Panc1 (cell line): ENCODE data around the gene TANK.

Source experiments
- TF ChIP-seq, protein P1 (sequence below): fragments of 450-650 bp; IDR thresholded peaks from 2 replicates; pipeline ENCODE4 v1.5.1; 2017; ENCODE audit warnings: mild to moderate bottlenecking
- TF ChIP-seq, protein P2 (sequence below), 2 experiments: IDR thresholded peaks; 2 replicates each; pipeline ENCODE4 v1.6.1; 2011 to 2012; ENCODE audit warnings: low read depth in 2 of 2, control low read depth in 1 of 2, low read length in 1 of 2, mild to moderate bottlenecking in 1 of 2, moderate library complexity in 1 of 2; ENCODE audit not compliant: insufficient read depth in 1 of 2

DNA sequence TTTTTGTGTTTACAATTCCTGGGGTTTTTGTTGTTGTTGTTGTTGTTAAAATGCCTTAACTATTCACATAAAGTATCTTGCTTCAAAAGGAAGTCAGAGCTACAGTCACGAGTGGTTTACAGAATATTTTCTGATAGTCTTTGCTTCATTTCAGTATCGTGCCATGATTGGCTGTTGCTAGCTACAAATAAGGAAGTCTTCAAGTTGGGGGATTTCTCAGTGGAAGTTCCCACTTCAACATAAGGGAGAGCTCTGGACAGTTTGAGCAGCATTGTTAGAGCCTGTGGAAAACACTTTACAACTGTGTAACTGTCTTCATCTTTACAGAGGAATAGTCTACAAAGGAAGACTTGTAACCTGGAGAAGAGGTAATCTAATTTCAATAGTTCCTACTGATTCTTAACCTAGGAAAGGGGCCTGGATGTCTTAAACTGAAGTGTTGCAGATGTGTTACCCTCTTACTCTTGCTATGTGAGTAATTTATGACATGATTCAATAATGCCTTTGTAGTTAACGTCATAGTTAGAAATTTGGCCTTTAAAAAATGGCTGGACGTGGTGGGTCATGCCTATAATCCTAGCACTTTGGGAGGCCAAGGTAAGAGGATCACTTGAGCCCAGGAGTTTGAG is 23.4 kb upstream of the TANK start:
- TF ChIP-seq, protein P1, sequence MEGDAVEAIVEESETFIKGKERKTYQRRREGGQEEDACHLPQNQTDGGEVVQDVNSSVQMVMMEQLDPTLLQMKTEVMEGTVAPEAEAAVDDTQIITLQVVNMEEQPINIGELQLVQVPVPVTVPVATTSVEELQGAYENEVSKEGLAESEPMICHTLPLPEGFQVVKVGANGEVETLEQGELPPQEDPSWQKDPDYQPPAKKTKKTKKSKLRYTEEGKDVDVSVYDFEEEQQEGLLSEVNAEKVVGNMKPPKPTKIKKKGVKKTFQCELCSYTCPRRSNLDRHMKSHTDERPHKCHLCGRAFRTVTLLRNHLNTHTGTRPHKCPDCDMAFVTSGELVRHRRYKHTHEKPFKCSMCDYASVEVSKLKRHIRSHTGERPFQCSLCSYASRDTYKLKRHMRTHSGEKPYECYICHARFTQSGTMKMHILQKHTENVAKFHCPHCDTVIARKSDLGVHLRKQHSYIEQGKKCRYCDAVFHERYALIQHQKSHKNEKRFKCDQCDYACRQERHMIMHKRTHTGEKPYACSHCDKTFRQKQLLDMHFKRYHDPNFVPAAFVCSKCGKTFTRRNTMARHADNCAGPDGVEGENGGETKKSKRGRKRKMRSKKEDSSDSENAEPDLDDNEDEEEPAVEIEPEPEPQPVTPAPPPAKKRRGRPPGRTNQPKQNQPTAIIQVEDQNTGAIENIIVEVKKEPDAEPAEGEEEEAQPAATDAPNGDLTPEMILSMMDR, result no peak
- TF ChIP-seq, protein P2, sequence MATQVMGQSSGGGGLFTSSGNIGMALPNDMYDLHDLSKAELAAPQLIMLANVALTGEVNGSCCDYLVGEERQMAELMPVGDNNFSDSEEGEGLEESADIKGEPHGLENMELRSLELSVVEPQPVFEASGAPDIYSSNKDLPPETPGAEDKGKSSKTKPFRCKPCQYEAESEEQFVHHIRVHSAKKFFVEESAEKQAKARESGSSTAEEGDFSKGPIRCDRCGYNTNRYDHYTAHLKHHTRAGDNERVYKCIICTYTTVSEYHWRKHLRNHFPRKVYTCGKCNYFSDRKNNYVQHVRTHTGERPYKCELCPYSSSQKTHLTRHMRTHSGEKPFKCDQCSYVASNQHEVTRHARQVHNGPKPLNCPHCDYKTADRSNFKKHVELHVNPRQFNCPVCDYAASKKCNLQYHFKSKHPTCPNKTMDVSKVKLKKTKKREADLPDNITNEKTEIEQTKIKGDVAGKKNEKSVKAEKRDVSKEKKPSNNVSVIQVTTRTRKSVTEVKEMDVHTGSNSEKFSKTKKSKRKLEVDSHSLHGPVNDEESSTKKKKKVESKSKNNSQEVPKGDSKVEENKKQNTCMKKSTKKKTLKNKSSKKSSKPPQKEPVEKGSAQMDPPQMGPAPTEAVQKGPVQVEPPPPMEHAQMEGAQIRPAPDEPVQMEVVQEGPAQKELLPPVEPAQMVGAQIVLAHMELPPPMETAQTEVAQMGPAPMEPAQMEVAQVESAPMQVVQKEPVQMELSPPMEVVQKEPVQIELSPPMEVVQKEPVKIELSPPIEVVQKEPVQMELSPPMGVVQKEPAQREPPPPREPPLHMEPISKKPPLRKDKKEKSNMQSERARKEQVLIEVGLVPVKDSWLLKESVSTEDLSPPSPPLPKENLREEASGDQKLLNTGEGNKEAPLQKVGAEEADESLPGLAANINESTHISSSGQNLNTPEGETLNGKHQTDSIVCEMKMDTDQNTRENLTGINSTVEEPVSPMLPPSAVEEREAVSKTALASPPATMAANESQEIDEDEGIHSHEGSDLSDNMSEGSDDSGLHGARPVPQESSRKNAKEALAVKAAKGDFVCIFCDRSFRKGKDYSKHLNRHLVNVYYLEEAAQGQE (IDR thresholded peaks at IDR 0.05; ENCODE audit: insufficient read depth in 1 of 2, low read depth in 2 of 2, low read length in 1 of 2), result no peak
